NT2/D1 (cell line): ENCODE data around the gene SLC30A2.

Experiments used
- DNase-seq: peaks from one replicate; pipeline ENCODE4 v3.0.0-alpha.2; 2011; ENCODE audit warnings: low read depth, low spot score
- H3K27me3 ChIP-seq: 2 replicates; pipeline ENCODE4 v1.6.0; 2011; ENCODE audit warnings: mild to moderate bottlenecking; ENCODE audit not compliant: insufficient read length, insufficient read depth
- H3K36me3 ChIP-seq: 2 replicates; pipeline ENCODE4 v1.6.1; 2011; ENCODE audit warnings: mild to moderate bottlenecking, low read length, mixed read lengths; ENCODE audit not compliant: insufficient read depth, insufficient read length
- H3K4me1 ChIP-seq: 2 replicates; pipeline ENCODE4 v1.5.1; 2011; ENCODE audit not compliant: insufficient read depth, insufficient read length
- H3K4me3 ChIP-seq: 2 replicates; pipeline ENCODE4 v1.5.1; 2011; ENCODE audit warnings: low read depth; ENCODE audit not compliant: insufficient read length
- H3K9ac ChIP-seq: 2 replicates; pipeline ENCODE4 v1.6.0; 2011; ENCODE audit warnings: low read depth; ENCODE audit not compliant: insufficient read length
- H3K9me3 ChIP-seq: 2 replicates; pipeline ENCODE4 v1.5.1; 2011; ENCODE audit warnings: mild to moderate bottlenecking, low read length; ENCODE audit not compliant: insufficient read depth
- SUZ12 ChIP-seq: IDR thresholded peaks from 2 replicates; pipeline ENCODE4 v1.6.1; 2011; ENCODE audit not compliant: insufficient read length, insufficient read depth; ENCODE audit errors: extremely low read depth
- YY1 ChIP-seq: IDR thresholded peaks from 2 replicates; pipeline ENCODE4 v1.6.1; 2011; ENCODE audit not compliant: insufficient read length, insufficient read depth
- ZNF274 ChIP-seq: IDR thresholded peaks from 2 replicates; pipeline ENCODE4 v1.6.1; 2011; ENCODE audit warnings: mild to moderate bottlenecking, low read depth, low read length

The SLC30A2 gene

GRCh38 chr1:26078286-26079177, 32.6 kb upstream of the SLC30A2 start:
- Histone ChIP-seq H3K9me3 (no peaks in the 10 kb centered on the region), H3K27me3 (no peaks in the 10 kb centered on the region), H3K36me3 (no peaks in the 10 kb centered on the region), H3K4me1 (peaks cover 3% of the 10 kb centered on the region), H3K4me3 (no peak overlapping the region), H3K9ac (no peak overlapping the region)
- no peak for DNase-seq
- TF ChIP-seq SUZ12 (no peak), ZNF274 (no peak), YY1 (no peak)

- H3K9ac ChIP-seq, result no peak overlapping the region
- no peaks in the 10 kb centered on the region for H3K27me3 ChIP-seq
- no peak for DNase-seq
- TF ChIP-seq YY1 (no peak), ZNF274 (no peak), SUZ12 (no peak)
- H3K4me3 ChIP-seq, result no peak overlapping the region
- no peaks in the 10 kb centered on the region for H3K9me3 ChIP-seq
- H3K4me1 ChIP-seq, result peaks cover 3% of the 10 kb centered on the region
- H3K36me3 ChIP-seq, result no peaks in the 10 kb centered on the region
Observed at GRCh38 chr1:26077524-26077923, 31.6 kb upstream of the SLC30A2 start.

- Histone ChIP-seq H3K9ac (no peak overlapping the region), H3K27me3 (no peaks in the 10 kb centered on the region), H3K4me1 (peaks cover 3% of the 10 kb centered on the region), H3K36me3 (no peaks in the 10 kb centered on the region), H3K4me3 (no peak overlapping the region), H3K9me3 (no peaks in the 10 kb centered on the region)
- no peak for DNase-seq
- TF ChIP-seq ZNF274 (no peak), SUZ12 (no peak), YY1 (no peak)
Observed at GRCh38 chr1:26075421-26076144, 29.7 kb upstream of the SLC30A2 start.

- TF ChIP-seq YY1, result no peak
- TF ChIP-seq ZNF274, result no peak
- no peak for TF ChIP-seq SUZ12
Observed at GRCh38 chr1:26072305-26072704, 26.4 kb upstream of the SLC30A2 start.

GRCh38 chr1:26070963-26071342, 25.0 kb upstream of the SLC30A2 start:
- peaks cover 18% of the 10 kb centered on the region for H3K4me1 ChIP-seq
- H3K9me3 ChIP-seq, result no peaks in the 10 kb centered on the region
- DNase-seq, result no peak
- no peak overlapping the region for H3K4me3 ChIP-seq
- H3K36me3 ChIP-seq, result no peaks in the 10 kb centered on the region
- H3K9ac ChIP-seq, result no peak overlapping the region
- TF ChIP-seq YY1 (no peak), ZNF274 (no peak), SUZ12 (no peak)
- H3K27me3 ChIP-seq, result no peaks in the 10 kb centered on the region

More at GRCh38 chr1:26072305-26072704, 26.4 kb upstream of the SLC30A2 start:
- Histone ChIP-seq H3K36me3 (no peaks in the 10 kb centered on the region), H3K9me3 (no peaks in the 10 kb centered on the region), H3K27me3 (no peaks in the 10 kb centered on the region), H3K4me3 (no peak overlapping the region), H3K4me1 (peaks cover 5% of the 10 kb centered on the region), H3K9ac (no peak overlapping the region)
- no peak for DNase-seq

- Histone ChIP-seq H3K36me3 (no peaks in the 10 kb centered on the region), H3K4me3 (no peak overlapping the region), H3K27me3 (no peaks in the 10 kb centered on the region), H3K4me1 (peaks cover 19% of the 10 kb centered on the region), H3K9me3 (no peaks in the 10 kb centered on the region), H3K9ac (no peak overlapping the region)
- DNase-seq, result no peak
- TF ChIP-seq ZNF274 (no peak), SUZ12 (no peak), YY1 (no peak)
Observed at GRCh38 chr1:26070296-26070962, 24.5 kb upstream of the SLC30A2 start.

GRCh38 chr1:26069941-26070295, 24.0 kb upstream of the SLC30A2 start:
- Histone ChIP-seq H3K27me3 (no peaks in the 10 kb centered on the region), H3K4me3 (no peak overlapping the region), H3K9me3 (no peaks in the 10 kb centered on the region), H3K36me3 (no peaks in the 10 kb centered on the region), H3K4me1 (peaks cover 19% of the 10 kb centered on the region), H3K9ac (no peak overlapping the region)
- DNase-seq, result no peak
- TF ChIP-seq ZNF274, result no peak
- TF ChIP-seq SUZ12, result no peak
- TF ChIP-seq YY1, result no peak
